Fibroblast of skin of abdomen (primary cell): ENCODE measurements around the gene TBC1D22B.

Experiments
- DNase-seq: peaks from one replicate; pipeline ENCODE4 v3.0.0-alpha.2; 2013

Gene TBC1D22B

DNA sequence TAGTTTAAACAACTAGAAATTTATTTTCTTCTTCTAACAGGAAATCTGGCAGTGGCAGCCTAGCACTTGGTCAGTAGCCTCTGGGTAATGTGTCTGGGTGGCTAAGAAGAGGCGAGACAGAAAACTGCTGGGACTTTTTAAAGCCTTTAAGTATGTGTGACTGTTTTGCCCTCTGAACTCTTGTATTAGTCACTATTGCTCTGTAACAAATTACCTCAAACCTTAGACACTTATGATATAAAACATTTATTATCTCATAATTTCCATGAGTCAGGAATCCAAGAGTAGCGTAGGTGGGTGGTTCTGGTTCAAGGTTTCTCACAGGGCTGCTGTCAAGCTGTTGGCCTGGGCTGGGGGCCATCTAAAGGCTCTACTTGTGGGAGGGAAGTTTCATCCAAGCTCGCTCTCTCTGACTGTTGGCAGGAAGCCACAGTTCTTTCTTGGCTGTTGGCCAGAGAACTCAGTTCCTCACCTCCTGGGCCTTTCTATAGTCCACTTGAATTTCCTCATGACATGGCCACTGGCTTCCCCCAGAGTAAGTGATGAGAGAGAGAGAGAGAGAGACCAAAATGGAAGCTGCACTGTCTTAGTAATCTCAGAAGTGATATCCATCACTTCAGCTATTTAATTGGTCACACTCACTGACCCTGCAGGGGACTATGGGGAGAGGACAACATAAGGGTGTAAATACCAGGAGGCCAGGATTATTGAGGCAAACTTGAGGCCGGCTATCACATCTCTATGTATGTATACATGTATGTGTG is 17.4 kb upstream of the TBC1D22B start:
- DNase-seq = peak; percentile 95

- DNase-seq = no peak
These were observed 16.4 kb upstream of the TBC1D22B start for GRCh38 chr6:37241131-37241530.

GRCh38 chr6:37241775-37242428 is 15.7 kb upstream of the TBC1D22B start:
- DNase-seq = no peak

DNA sequence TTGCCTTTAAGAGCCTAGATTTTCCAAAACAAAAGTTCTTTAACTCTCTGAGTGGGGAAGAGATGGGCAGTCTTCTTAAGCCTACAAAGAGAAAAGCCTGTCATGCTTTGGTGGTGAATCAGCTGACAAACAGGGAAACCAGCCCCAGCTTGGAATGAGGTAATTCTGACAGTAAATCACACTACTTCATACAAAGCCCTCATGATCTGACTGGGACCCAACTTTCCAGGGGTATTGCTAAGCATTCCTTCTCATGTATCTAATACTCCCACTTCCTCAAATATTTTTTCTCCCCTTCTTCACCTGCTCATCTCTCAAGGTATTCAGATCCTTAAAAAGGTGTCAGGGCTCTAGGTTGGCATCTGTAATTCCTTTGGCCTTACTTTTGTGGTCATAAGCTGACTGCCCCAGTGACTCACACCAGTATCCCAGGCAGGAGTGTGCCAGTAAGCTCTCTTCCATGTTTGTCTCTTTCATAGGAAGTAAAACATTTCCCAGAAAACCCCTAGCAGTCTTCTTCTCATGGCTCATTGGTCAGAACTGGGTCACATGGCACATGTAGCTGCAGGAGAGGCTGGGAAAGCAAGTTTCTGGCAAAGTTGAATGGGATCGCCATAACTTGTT is 15.0 kb upstream of the TBC1D22B start:
- DNase-seq = peak; percentile 99

GRCh38 chr6:37243131-37243815 is 14.3 kb upstream of the TBC1D22B start:
- DNase-seq = no peak

- DNase-seq = no peak
These were observed 13.7 kb upstream of the TBC1D22B start for GRCh38 chr6:37243816-37244370.

GRCh38 chr6:37244430-37245310 is 12.9 kb upstream of the TBC1D22B start:
- peak; percentile 99 for DNase-seq

- DNase-seq = no peak
These were observed 6.3 kb upstream of the TBC1D22B start for GRCh38 chr6:37251211-37251780.

- DNase-seq = no peak
These were observed 4.0 kb upstream of the TBC1D22B start for GRCh38 chr6:37253486-37254007.

GRCh38 chr6:37254881-37255280 is 2.7 kb upstream of the TBC1D22B start:
- no peak for DNase-seq

DNA sequence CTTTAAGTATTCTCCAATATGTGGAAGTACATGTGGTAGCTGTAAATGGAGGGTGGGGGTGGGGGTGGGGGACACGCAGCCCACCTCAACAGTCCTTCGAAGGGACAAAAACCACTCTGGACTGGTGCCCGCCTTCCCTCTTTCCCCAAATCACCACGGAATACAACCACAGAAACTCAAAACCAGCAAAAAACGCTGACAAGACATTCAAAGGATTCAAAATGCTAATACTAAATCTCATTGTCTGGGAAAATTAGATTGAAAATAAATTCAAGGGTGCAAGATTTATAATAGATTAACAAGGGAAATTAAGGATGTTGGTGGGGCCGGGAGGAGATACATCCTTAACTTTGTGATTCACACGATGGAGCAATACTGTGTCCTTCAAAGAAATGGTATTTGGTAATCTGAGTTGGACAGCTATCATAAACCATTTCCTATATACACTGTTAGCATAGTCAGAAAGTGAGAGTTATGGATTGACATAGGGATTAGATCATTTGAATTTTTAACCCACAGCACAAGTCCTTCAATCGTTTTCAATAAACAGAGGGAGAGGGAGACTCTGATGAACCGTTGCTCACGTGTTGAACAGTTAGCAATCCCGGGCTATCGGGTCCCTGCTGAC is 766 bp upstream of the TBC1D22B start:
- no peak for DNase-seq

- DNase-seq = no peak
These were observed 295 bp upstream of the TBC1D22B start for GRCh38 chr6:37257320-37257633.

DNA sequence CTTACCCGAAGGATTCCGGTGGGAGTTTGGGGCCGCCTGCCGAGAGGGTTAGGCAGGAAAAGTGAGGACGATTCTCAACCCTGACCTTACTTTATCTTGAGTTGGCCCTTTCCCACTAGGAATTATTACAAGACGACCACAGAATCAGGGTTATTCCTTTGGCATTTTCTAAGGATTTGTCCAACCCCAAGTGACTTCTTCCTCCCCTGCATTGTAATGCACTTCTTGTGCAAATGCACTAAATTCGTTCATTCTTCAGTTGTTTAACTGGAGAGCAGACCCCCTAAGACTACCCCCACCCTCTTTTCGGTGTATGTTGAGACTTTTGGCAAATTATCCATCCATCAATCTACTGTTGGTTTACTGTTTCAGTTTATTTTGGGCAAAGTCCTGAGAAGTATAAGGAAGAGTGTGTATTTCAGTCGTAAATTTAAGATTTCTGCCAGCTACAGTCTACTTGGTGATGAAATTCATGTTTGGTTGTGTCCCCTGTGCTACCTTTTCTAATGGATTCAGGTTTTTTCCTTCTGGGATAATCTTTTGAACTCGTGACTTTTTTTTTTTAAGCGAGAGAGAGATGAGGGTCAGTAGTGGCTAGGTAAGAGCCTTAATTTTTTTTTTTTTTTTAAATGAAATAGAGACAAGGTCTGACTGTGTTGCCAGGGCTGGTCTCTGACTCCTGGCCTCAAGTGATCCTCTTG is 983 bp downstream of the TBC1D22B start:
- no peak for DNase-seq

GRCh38 chr6:37259191-37259590 is 1.6 kb downstream of the TBC1D22B start:
- DNase-seq = no peak

GRCh38 chr6:37260040-37260439 is 2.5 kb downstream of the TBC1D22B start:
- DNase-seq = no peak

DNA sequence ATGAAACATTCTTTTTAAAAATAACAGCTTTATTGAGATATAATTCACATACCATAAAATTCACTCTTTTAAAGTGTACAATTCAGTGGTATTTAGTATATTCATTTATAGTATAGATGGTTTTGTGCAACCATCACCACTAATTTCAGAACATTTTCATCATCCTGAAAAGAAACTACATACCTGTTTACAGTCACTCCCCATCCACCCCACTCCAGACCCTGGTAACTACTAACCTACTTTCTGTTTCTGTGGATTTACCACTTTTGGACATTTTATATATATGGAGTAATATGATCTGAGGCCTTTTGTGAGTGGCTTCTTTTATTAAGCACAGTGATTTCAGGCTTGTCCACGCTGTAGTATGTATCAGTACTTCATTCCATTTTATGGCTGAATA is 2.9 kb downstream of the TBC1D22B start:
- no peak for DNase-seq

DNA sequence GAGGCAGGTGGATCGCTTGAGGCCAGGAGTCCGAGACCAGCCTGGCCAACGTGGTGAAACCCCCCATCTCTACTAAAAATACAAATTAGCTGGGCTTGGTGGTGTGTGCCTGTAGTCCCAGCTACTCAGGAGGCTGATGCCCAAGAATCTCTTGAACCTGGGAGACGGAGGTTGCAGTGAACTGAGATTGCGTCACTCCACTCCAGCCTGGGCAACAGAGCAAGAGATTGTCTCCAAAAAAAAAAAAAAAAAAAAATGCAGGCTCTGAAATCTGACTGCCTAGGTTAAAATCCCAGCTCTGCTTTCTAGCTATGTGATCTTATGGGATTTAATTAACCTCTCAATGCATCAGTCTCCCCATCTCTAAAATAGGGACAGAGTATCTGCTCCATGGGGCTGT is 3.6 kb downstream of the TBC1D22B start:
- DNase-seq = no peak

DNA sequence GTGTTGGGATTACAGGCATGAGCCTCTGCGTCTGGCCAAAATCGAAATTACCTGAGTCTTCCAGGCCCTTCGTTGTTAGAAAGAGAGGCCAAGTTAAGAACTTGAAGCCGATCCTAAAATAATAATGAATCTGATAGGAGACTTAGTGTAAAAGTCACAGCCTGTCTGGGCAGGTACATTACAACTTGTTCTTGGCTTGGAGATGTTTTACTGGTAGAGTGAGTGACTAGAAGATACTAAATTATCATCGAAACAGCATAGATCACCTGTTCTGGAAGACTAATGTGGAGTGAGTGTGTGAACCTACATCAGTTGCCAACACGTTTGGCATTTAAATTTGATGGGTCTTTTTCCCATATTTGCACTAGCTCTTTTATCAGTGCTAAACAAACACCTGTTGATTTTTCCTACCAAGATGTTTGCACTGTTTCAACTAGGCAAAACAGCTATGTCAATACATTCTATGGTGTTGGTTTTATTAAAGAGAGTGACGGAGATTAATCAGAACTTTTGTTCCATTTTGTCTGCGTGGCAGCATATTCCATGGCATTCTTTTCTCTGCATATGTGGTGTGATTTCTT is 5.0 kb downstream of the TBC1D22B start:
- DNase-seq = no peak

GRCh38 chr6:37265001-37265400 is 7.4 kb downstream of the TBC1D22B start:
- no peak for DNase-seq

GRCh38 chr6:37265860-37266259 is 8.3 kb downstream of the TBC1D22B start:
- DNase-seq = no peak
